IMR-90 (cell line): ENCODE data around the gene CHML. TPM values are rescaled to one million over a fixed set of nuclear protein-coding genes. Genes with fewer than 3 reads are reported as not detected.

ENCODE experiments used
- ATAC-seq: fragments of 200-7000 bp; cut with Tn5 transposase; 2 replicates; pipeline ENCODE4 v1.9.1; 2020; ENCODE audit warnings: low read depth, mild to moderate bottlenecking, moderate library complexity
- BruUV-seq: library from RNA; stranded (reverse); fragments of 400-500 nt; replicated peaks from 2 replicates; lab custom pipeline; 2021; lab: Mats Ljungman, UMichigan
- CTCF ChIA-PET: fragments of 300-600 bp; formaldehyde crosslinking; extraction: SDS; loops from one replicate; lab custom pipeline; 2021; ENCODE audit warnings: antibody characterized with exemption; lab: Yijun Ruan, JAX
- POLR2A ChIA-PET: fragments of 300-600 bp; sonication (Branson Sonifier 250); formaldehyde crosslinking; loops from one replicate; lab custom pipeline; 2022; ENCODE audit warnings: antibody characterized with exemption; ENCODE audit not compliant: unreplicated experiment; lab: Charles Lee
- DNase-seq: peaks from one replicate; pipeline ENCODE4 v3.0.0; 2013
- H2AFZ ChIP-seq: replicated peaks from 2 replicates; pipeline ENCODE3; 2013; ENCODE audit warnings: low read length, mild to moderate bottlenecking; ENCODE audit not compliant: poor library complexity
- H2AK5ac ChIP-seq: 2 replicates; pipeline ENCODE4 v1.6.1; 2013; ENCODE audit warnings: low read depth, low read length, inconsistent platforms
- H2AK9ac ChIP-seq: replicated peaks from 2 replicates; pipeline ENCODE3; 2013; ENCODE audit warnings: mild to moderate bottlenecking, low read depth, low read length, moderate library complexity; ENCODE audit not compliant: poor library complexity
- H2BK120ac ChIP-seq: 2 replicates; pipeline ENCODE4 v1.6.1; 2013; ENCODE audit warnings: low read depth, low read length, inconsistent platforms
- H2BK15ac ChIP-seq: 3 replicates; pipeline ENCODE4 v1.6.1; 2013; ENCODE audit warnings: low read depth, low read length, inconsistent platforms
- H2BK20ac ChIP-seq: 2 replicates; pipeline ENCODE4 v1.6.1; 2013; ENCODE audit warnings: low read depth, mild to moderate bottlenecking, inconsistent platforms, low read length, moderate library complexity
- H2BK5ac ChIP-seq: 2 replicates; pipeline ENCODE4 v1.6.1; 2013; ENCODE audit warnings: mild to moderate bottlenecking, low read depth, low read length, inconsistent platforms; ENCODE audit not compliant: poor library complexity, severe bottlenecking
- H3K14ac ChIP-seq: replicated peaks from 2 replicates; pipeline ENCODE4 v1.6.1; 2013; ENCODE audit warnings: low read depth, low read length, inconsistent platforms
- H3K18ac ChIP-seq: 2 replicates; pipeline ENCODE4 v1.6.1; 2013; ENCODE audit warnings: low read depth, low read length, control low read depth
- H3K23ac ChIP-seq: 2 replicates; pipeline ENCODE4 v1.6.1; 2013; ENCODE audit warnings: low read depth, low read length, inconsistent platforms
- H3K27ac ChIP-seq: 2 replicates; pipeline ENCODE4 v1.5.1; 2013; ENCODE audit warnings: mild to moderate bottlenecking, control low read depth, low read length; ENCODE audit not compliant: insufficient read depth
- H3K27me3 ChIP-seq: 2 replicates; pipeline ENCODE4 v1.6.1; 2013; ENCODE audit warnings: low read length; ENCODE audit not compliant: control insufficient read depth, insufficient read depth
- H3K36me3 ChIP-seq: 2 replicates; pipeline ENCODE4 v1.6.1; 2013; ENCODE audit warnings: low read length, mixed read lengths; ENCODE audit not compliant: control insufficient read depth, insufficient read depth
- H3K4ac ChIP-seq: 2 replicates; pipeline ENCODE4 v1.6.1; 2013; ENCODE audit warnings: low read depth, low read length, inconsistent platforms
- H3K4me1 ChIP-seq: 2 replicates; pipeline ENCODE4 v1.6.1; 2013; ENCODE audit warnings: low read length, mixed read lengths; ENCODE audit not compliant: control insufficient read depth, insufficient read depth
- H3K4me2 ChIP-seq: 2 replicates; pipeline ENCODE4 v1.6.1; 2013; ENCODE audit warnings: low read depth, mild to moderate bottlenecking, control low read depth, low read length, moderate library complexity
- H3K4me3 ChIP-seq: 2 replicates; pipeline ENCODE4 v1.5.1; 2013; ENCODE audit warnings: low read depth, mild to moderate bottlenecking, control low read depth, low read length, moderate library complexity; ENCODE audit not compliant: insufficient read depth
- H3K56ac ChIP-seq: 2 replicates; pipeline ENCODE4 v1.6.1; 2013; ENCODE audit warnings: low read length, inconsistent platforms; ENCODE audit not compliant: insufficient read depth; ENCODE audit errors: extremely low read depth
- H3K79me1 ChIP-seq, 2 experiments: 2 replicates each; pipeline ENCODE4 v1.6.1; 2013; ENCODE audit warnings: low read length in 2 of 2, inconsistent platforms in 1 of 2, low read depth in 1 of 2
- H3K9ac ChIP-seq: 2 replicates; pipeline ENCODE4 v1.6.1; 2013; ENCODE audit warnings: low read depth, low read length, control low read depth
- H3K9me1 ChIP-seq: 2 replicates; pipeline ENCODE4 v1.6.1; 2013; ENCODE audit warnings: low read length, inconsistent platforms; ENCODE audit not compliant: insufficient read depth
- H3K9me3 ChIP-seq: 2 replicates; pipeline ENCODE4 v1.6.1; 2013; ENCODE audit warnings: low read length; ENCODE audit not compliant: control insufficient read depth, insufficient read depth
- H4K20me1 ChIP-seq: 2 replicates; pipeline ENCODE4 v1.6.1; 2013; ENCODE audit warnings: low read length, inconsistent platforms; ENCODE audit not compliant: insufficient read depth
- H4K5ac ChIP-seq: 2 replicates; pipeline ENCODE4 v1.6.1; 2013; ENCODE audit warnings: mild to moderate bottlenecking, low read depth, low read length, control low read depth
- H4K8ac ChIP-seq, 2 experiments: 2 replicates each; pipeline ENCODE4 v1.6.1; 2013; ENCODE audit warnings: low read depth in 2 of 2, low read length in 2 of 2, control low read depth in 1 of 2, inconsistent platforms in 1 of 2
- H4K91ac ChIP-seq: 2 replicates; pipeline ENCODE4 v1.6.1; 2013; ENCODE audit warnings: low read depth, low read length, inconsistent platforms; ENCODE audit not compliant: insufficient read depth
- BHLHE40 ChIP-seq: fragments of 150-350 bp; IDR thresholded peaks from 2 replicates; pipeline ENCODE4 v1.6.1; 2016; ENCODE audit warnings: mild to moderate bottlenecking, low read depth, low read length
- CEBPB ChIP-seq: IDR thresholded peaks from 2 replicates; pipeline ENCODE4 v1.6.1; 2012; ENCODE audit warnings: low read depth, low read length, improper control_type of control experiment
- CHD1 ChIP-seq: IDR thresholded peaks from 2 replicates; pipeline ENCODE4 v1.6.1; 2012; ENCODE audit warnings: low read depth, low read length, improper control_type of control experiment
- ELK1 ChIP-seq: fragments of 150-350 bp; IDR thresholded peaks from 2 replicates; pipeline ENCODE4 v1.6.1; 2016; ENCODE audit warnings: low read depth, mild to moderate bottlenecking, low read length, moderate library complexity, borderline replicate concordance
- FOS ChIP-seq: fragments of 150-350 bp; IDR thresholded peaks from 2 replicates; pipeline ENCODE4 v1.6.1; 2016; ENCODE audit warnings: low read depth, low read length
- MAFK ChIP-seq: IDR thresholded peaks from 2 replicates; pipeline ENCODE4 v1.6.1; 2012; ENCODE audit warnings: low read depth, low read length, improper control_type of control experiment
- MAZ ChIP-seq: IDR thresholded peaks from 2 replicates; pipeline ENCODE4 v1.6.1; 2012; ENCODE audit warnings: low read depth, mild to moderate bottlenecking, low read length, improper control_type of control experiment, moderate library complexity, borderline replicate concordance
- MXI1 ChIP-seq: IDR thresholded peaks from 2 replicates; pipeline ENCODE4 v1.6.1; 2012; ENCODE audit warnings: low read depth, mild to moderate bottlenecking, low read length, moderate library complexity, borderline replicate concordance
- NFE2L2 ChIP-seq: fragments of 150-350 bp; IDR thresholded peaks from 2 replicates; pipeline ENCODE4 v1.6.1; 2016; ENCODE audit warnings: low read depth, mild to moderate bottlenecking, low read length
- POLR2A ChIP-seq: IDR thresholded peaks from 2 replicates; pipeline ENCODE4 v1.6.1; 2012; ENCODE audit warnings: mild to moderate bottlenecking, low read depth, low read length
- RAD21 ChIP-seq: IDR thresholded peaks from 2 replicates; pipeline ENCODE4 v1.6.1; 2012; ENCODE audit warnings: low read length, improper control_type of control experiment
- RCOR1 ChIP-seq: IDR thresholded peaks from 2 replicates; pipeline ENCODE4 v1.6.1; 2012; ENCODE audit warnings: mild to moderate bottlenecking, low read length, improper control_type of control experiment; ENCODE audit not compliant: insufficient replicate concordance
- RFX5 ChIP-seq: IDR thresholded peaks from 2 replicates; pipeline ENCODE4 v1.8.0; 2012; ENCODE audit warnings: low read depth, mild to moderate bottlenecking, low read length, moderate library complexity
- SMC3 ChIP-seq: fragments of 150-350 bp; IDR thresholded peaks from 2 replicates; pipeline ENCODE4 v1.6.1; 2016; ENCODE audit warnings: low read depth, mild to moderate bottlenecking, antibody characterized with exemption, low read length, moderate library complexity
- USF2 ChIP-seq: fragments of 150-350 bp; IDR thresholded peaks from 2 replicates; pipeline ENCODE4 v1.6.1; 2017; ENCODE audit warnings: mild to moderate bottlenecking, antibody characterized with exemption, low read length, low read depth
- WGBS, 2 experiments: methylation state at CpG; one replicate each; pipeline versions ENCODE4 v1.1.5 to v1.1.7; 2013; ENCODE audit warnings: missing lambda C conversion rate in 2 of 2; ENCODE audit not compliant: insufficient read length in 1 of 2; ENCODE audit errors: extremely low coverage in 2 of 2; 5-methylcytosine and 5-hydroxymethylcytosine counted together
- dilution Hi-C: fragments of 300-500 bp; cut with HindIII; formaldehyde crosslinking; loops from one replicate; pipeline ENCODE4 v1.14.3; 2018; ENCODE audit warnings: low sequenced_read_pairs; ENCODE audit not compliant: unreplicated experiment
- in situ Hi-C: fragments of 300-500 bp; cut with MboI; formaldehyde crosslinking; loops from 3 replicates; pipeline ENCODE4 v1.14.3; 2019; ENCODE audit warnings: low sequenced_read_pairs, inconsistent platforms, mixed read lengths
- intact Hi-C: fragments of 100-400 bp; cut with micrococcal nuclease; formaldehyde crosslinking; loops from 2 replicates; pipeline ENCODE4 v1.10.0; 2022
- polyA plus RNA-seq, 3 experiments: library from polyadenylated mRNA; depleted of rRNA; stranded (reverse); fragments of >200 nt; gene quantifications; 2 replicates each; pipeline ENCODE4 v1.2.3, GENCODE V29; 2012; ENCODE audit warnings: low replicate concordance in 1 of 3
- total RNA-seq: library from RNA; depleted of rRNA; stranded (reverse); fragments of >200 nt; gene quantifications from 2 replicates; pipeline ENCODE4 v1.2.3, GENCODE V29; 2012
- TF ChIP-seq, protein P1 (sequence below): conservative IDR thresholded peaks from 2 replicates; pipeline ENCODE4 v1.5.1; 2012; ENCODE audit warnings: mild to moderate bottlenecking, low read depth, low read length, improper control_type of control experiment

CHML gene
- total and polyA plus RNA-seq, 2 of the 4 experiments (the other 2 are of a cell fraction), result 5.3 to 25.6 TPM

GRCh38 chr1:241630476-241630875 is 9.7 kb downstream of the CHML start:
- H3K4ac ChIP-seq, result no peak overlapping the region
- H3K9me3 ChIP-seq, result no peaks in the 10 kb centered on the region
- no peak overlapping the region for H3K14ac ChIP-seq
- CTCF ChIA-PET, result interaction anchor here (1.0 kb wide), 1 partner anchor 20 kb away, joined by 4 read pairs; no protein-coding TSS in a partner anchor
- no peak overlapping the region for H3K18ac ChIP-seq
- no TSS peak for BruUV-seq
- H2BK5ac ChIP-seq, result no peak overlapping the region
- no peak overlapping the region for H3K4me2 ChIP-seq
- no peak overlapping the region for H2BK120ac ChIP-seq
- intact Hi-C loops (no loop called here), dilution Hi-C loops (no loop called here), in situ Hi-C loops (no loop called here)
- DNase-seq (no peak), ATAC-seq (no peak)
- H4K8ac ChIP-seq, result no peak overlapping the region
- no peak overlapping the region for H4K5ac ChIP-seq
- POLR2A ChIA-PET, result no interaction called here
- H2AFZ ChIP-seq, result no peak overlapping the region
- no peak overlapping the region for H2AK9ac ChIP-seq
- H3K27ac ChIP-seq, result no peak overlapping the region
- no peak overlapping the region for H3K9ac ChIP-seq
- H4K20me1 ChIP-seq, result no peaks in the 10 kb centered on the region
- no peak overlapping the region for H3K23ac ChIP-seq
- H3K27me3 ChIP-seq, result no peaks in the 10 kb centered on the region
- H3K36me3 ChIP-seq, result peaks cover 5% of the 10 kb centered on the region
- H4K91ac ChIP-seq, result no peak overlapping the region
- H3K4me3 ChIP-seq, result no peak overlapping the region
- H2BK20ac ChIP-seq, result no peak overlapping the region
- no peaks in the 10 kb centered on the region for H3K9me1 ChIP-seq
- peaks cover 4 to 15% of the 10 kb centered on the region in 2 experiments; a peak in 3 of 4 replicates for H3K79me1 ChIP-seq
- no peak overlapping the region for H3K56ac ChIP-seq
- H3K4me1 ChIP-seq, result peaks cover 2% of the 10 kb centered on the region
- H2BK15ac ChIP-seq, result no peak overlapping the region
- TF ChIP-seq NFE2L2, result no peak
- no peak for TF ChIP-seq CHD1
- TF ChIP-seq FOS, result no peak
- no peak for TF ChIP-seq MXI1
- no peak for TF ChIP-seq ELK1
- TF ChIP-seq, protein P1, sequence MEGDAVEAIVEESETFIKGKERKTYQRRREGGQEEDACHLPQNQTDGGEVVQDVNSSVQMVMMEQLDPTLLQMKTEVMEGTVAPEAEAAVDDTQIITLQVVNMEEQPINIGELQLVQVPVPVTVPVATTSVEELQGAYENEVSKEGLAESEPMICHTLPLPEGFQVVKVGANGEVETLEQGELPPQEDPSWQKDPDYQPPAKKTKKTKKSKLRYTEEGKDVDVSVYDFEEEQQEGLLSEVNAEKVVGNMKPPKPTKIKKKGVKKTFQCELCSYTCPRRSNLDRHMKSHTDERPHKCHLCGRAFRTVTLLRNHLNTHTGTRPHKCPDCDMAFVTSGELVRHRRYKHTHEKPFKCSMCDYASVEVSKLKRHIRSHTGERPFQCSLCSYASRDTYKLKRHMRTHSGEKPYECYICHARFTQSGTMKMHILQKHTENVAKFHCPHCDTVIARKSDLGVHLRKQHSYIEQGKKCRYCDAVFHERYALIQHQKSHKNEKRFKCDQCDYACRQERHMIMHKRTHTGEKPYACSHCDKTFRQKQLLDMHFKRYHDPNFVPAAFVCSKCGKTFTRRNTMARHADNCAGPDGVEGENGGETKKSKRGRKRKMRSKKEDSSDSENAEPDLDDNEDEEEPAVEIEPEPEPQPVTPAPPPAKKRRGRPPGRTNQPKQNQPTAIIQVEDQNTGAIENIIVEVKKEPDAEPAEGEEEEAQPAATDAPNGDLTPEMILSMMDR, result no peak
- no peak for TF ChIP-seq RAD21
- no peak for TF ChIP-seq BHLHE40
- TF ChIP-seq RFX5, result no peak
- TF ChIP-seq MAZ, result no peak
- no peak for TF ChIP-seq RCOR1
- no peak for TF ChIP-seq SMC3
- TF ChIP-seq MAFK, result no peak
- TF ChIP-seq USF2, result no peak
- no peak for TF ChIP-seq CEBPB
- no peak for TF ChIP-seq POLR2A
- WGBS, 2 experiments, result no CpG with 5 or more reads among the region's 1 CpG
- H2AK5ac ChIP-seq, result no peak overlapping the region
